DOHH2 (cell line): ENCODE data around the gene PTGFRN.

Experiments
- CTCF ChIP-seq: fragments of 200-600 bp; sonication (generic); IDR thresholded peaks from one replicate; pipeline ENCODE4 v1.5.1; 2014; ENCODE audit warnings: antibody characterized with exemption, mild to moderate bottlenecking, low read depth, low read length; ENCODE audit not compliant: poor library complexity, severe bottlenecking
- EZH2phosphoT487 ChIP-seq: fragments of 200-600 bp; sonication (generic); IDR thresholded peaks from 2 replicates; pipeline ENCODE4 v1.6.1; 2017; ENCODE audit warnings: borderline replicate concordance, mild to moderate bottlenecking, antibody characterized with exemption, low read length, moderate library complexity, mixed read lengths

DNA sequence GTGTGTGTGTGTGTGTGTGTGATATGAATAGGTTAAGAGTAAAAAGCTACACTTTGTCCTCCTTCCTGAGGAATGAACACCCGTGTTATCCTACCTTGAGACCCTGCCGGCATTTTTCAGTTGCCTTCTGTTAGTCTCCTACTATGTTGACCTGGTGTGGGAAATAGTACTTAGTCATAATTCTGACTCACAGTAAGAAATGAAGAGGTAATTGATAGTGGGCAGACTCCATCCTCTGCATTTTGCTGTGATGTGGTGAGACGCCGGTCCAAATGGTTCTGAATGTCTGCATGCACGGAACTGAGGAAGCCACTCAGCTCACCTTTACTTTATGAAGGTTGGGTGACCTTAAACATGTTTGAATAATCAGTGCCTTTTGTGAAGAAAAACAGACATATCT lies 104.5 kb downstream of the PTGFRN start:
- no peak for TF ChIP-seq CTCF
- TF ChIP-seq EZH2phosphoT487, result no peak
